B cell (primary cell): Measurements from ENCODE around the gene C2CD2L. TPM values are rescaled to one million over a fixed set of nuclear protein-coding genes. Genes with fewer than 3 reads are reported as not detected.
A peak's percentile ranks its signal among the peaks of the same experiment; 100 is the strongest.

Experiments used
- ATAC-seq: fragments of 200-7000 bp; cut with Tn5 transposase; one replicate; pipeline ENCODE4 v1.10.0; 2021; ENCODE audit warnings: low read depth, mild to moderate bottlenecking, moderate number of reproducible peaks, moderate library complexity
- CTCF ChIA-PET: fragments of 350-600 bp; sonication (Branson Sonifier 250); formaldehyde crosslinking; loops from one replicate; lab custom pipeline; 2021; ENCODE audit warnings: antibody characterized with exemption, inconsistent platforms; lab: Charles Lee
- POLR2A ChIA-PET: fragments of 350-600 bp; sonication (Branson Sonifier 250); formaldehyde crosslinking; loops from one replicate; lab custom pipeline; 2021; ENCODE audit warnings: antibody characterized with exemption; lab: Charles Lee
- DNase-seq: peaks from one replicate; pipeline ENCODE4 v3.0.0; 2013
- H2AFZ ChIP-seq: 2 replicates; pipeline ENCODE4 v1.6.1; 2012; ENCODE audit warnings: mild to moderate bottlenecking, low read depth, low read length; ENCODE audit not compliant: insufficient read depth, poor library complexity, severe bottlenecking
- H3K27ac ChIP-seq, 2 donors: 1 replicate in 1 of 2; 2 replicates in 1 of 2; pipeline ENCODE4 v1.5.1; 2012 to 2013; ENCODE audit warnings: low read length in 2 of 2, mild to moderate bottlenecking in 2 of 2, moderate library complexity in 1 of 2
- H3K27me3 ChIP-seq, 4 experiments: fragments of 200-600 bp in 1 of 4; sonication (generic) in 1 of 4; replicated peaks in 1 of 4; 1 replicate in 2 of 4; 2 replicates in 2 of 4; pipeline versions ENCODE4 v1.6.1 to v1.7.0; 2013 to 2016; ENCODE audit warnings: low read length in 3 of 4, mild to moderate bottlenecking in 2 of 4, mixed read lengths in 1 of 4, moderate library complexity in 1 of 4; ENCODE audit not compliant: insufficient read depth in 4 of 4, control insufficient read depth in 3 of 4; ENCODE audit errors: control extremely low read depth in 1 of 4
- H3K36me3 ChIP-seq, 2 experiments: replicated peaks in 1 of 2; 1 replicate in 1 of 2; 2 replicates in 1 of 2; pipeline versions ENCODE4 v1.6.1 to v1.7.1; 2013; ENCODE audit warnings: low read length in 1 of 2; ENCODE audit not compliant: insufficient read depth in 2 of 2, control insufficient read depth in 1 of 2; ENCODE audit errors: control extremely low read depth in 1 of 2, extremely low read depth in 1 of 2
- H3K4me1 ChIP-seq, 2 donors: fragments of 200-600 bp in 1 of 2; sonication (generic) in 1 of 2; 1 replicate in 1 of 2; 2 replicates in 1 of 2; pipeline versions ENCODE4 v1.5.1 to v1.6.1; 2013 to 2017; ENCODE audit warnings: low read length in 2 of 2; ENCODE audit not compliant: control insufficient read depth in 2 of 2, insufficient read depth in 2 of 2
- H3K4me2 ChIP-seq: replicated peaks from 2 replicates; pipeline ENCODE3; 2012; ENCODE audit warnings: mild to moderate bottlenecking, low read depth, low read length; ENCODE audit not compliant: poor library complexity, severe bottlenecking
- H3K4me3 ChIP-seq, 5 experiments: fragments of 200-600 bp in 1 of 5; sonication (generic) in 1 of 5; 1 replicate in 3 of 5; 2 replicates in 2 of 5; pipeline versions ENCODE4 v1.5.1 to v1.7.0; 2011 to 2016; ENCODE audit warnings: low read length in 4 of 5, mild to moderate bottlenecking in 4 of 5, low read depth in 2 of 5, control low read depth in 1 of 5, moderate library complexity in 1 of 5; ENCODE audit not compliant: insufficient read depth in 1 of 5; ENCODE audit errors: control extremely low read depth in 1 of 5, extremely low read depth in 1 of 5
- H3K79me2 ChIP-seq: fragments of 200-600 bp; sonication (generic); one replicate; pipeline ENCODE4 v1.6.0; 2016; ENCODE audit warnings: low read length; ENCODE audit not compliant: control insufficient read depth, insufficient read depth
- H3K9ac ChIP-seq: fragments of 200-600 bp; sonication (generic); 2 replicates; pipeline ENCODE4 v1.6.1; 2017; ENCODE audit warnings: mild to moderate bottlenecking, low read length, moderate library complexity
- H3K9me3 ChIP-seq, 3 donors: one replicate each; pipeline versions ENCODE4 v1.6.1 to v1.7.1; 2013; ENCODE audit warnings: low read length in 2 of 3; ENCODE audit not compliant: control insufficient read depth in 2 of 3, insufficient read depth in 1 of 3; ENCODE audit errors: control extremely low read depth in 1 of 3
- H4K20me1 ChIP-seq: 2 replicates; pipeline ENCODE4 v1.6.0; 2012; ENCODE audit warnings: mild to moderate bottlenecking, low read length; ENCODE audit not compliant: insufficient read depth, control insufficient read depth, poor library complexity, severe bottlenecking
- H3K27ac Mint-ChIP-seq: one replicate; pipeline ENCODE4 v1.8.0; 2021; ENCODE audit warnings: mixed read lengths
- H3K27me3 Mint-ChIP-seq: one replicate; pipeline ENCODE4 v1.8.0; 2021; ENCODE audit warnings: mixed read lengths
- H3K4me1 Mint-ChIP-seq: one replicate; pipeline ENCODE4 v1.8.0; 2021; ENCODE audit warnings: mixed read lengths
- H3K4me3 Mint-ChIP-seq: one replicate; pipeline ENCODE4 v1.8.0; 2021; ENCODE audit warnings: mixed read lengths
- H3K9me3 Mint-ChIP-seq: one replicate; pipeline ENCODE4 v1.8.0; 2022; ENCODE audit warnings: mixed read lengths; ENCODE audit not compliant: insufficient read depth
- CTCF ChIP-seq: fragments of 200-600 bp; IDR thresholded peaks from one replicate; pipeline ENCODE4 v1.8.0; 2022; ENCODE audit warnings: antibody characterized with exemption, mild to moderate bottlenecking
- EZH2 ChIP-seq: IDR thresholded peaks from 2 replicates; pipeline ENCODE4 v1.6.1; 2012; ENCODE audit warnings: borderline replicate concordance, low read depth, mild to moderate bottlenecking, moderate library complexity, low read length; ENCODE audit not compliant: insufficient read depth, poor library complexity, severe bottlenecking
- WGBS: methylation state at CpG from one replicate; pipeline ENCODE4 v1.1.5; 2013; ENCODE audit warnings: missing lambda C conversion rate; ENCODE audit not compliant: insufficient coverage; 5-methylcytosine and 5-hydroxymethylcytosine counted together
- intact Hi-C: fragments of 100-400 bp; cut with micrococcal nuclease; formaldehyde crosslinking; loops from one replicate; pipeline ENCODE4 v1.10.0; 2022
- polyA plus RNA-seq: library from polyadenylated mRNA; depleted of rRNA; stranded (reverse); fragments of >200 nt; gene quantifications from 2 replicates; pipeline ENCODE4 v1.2.3, GENCODE V29; 2012
- total RNA-seq, 2 donors: library from RNA; stranded (reverse); fragments of 120-200 nt in 1 of 2; gene quantifications; 1 replicate in 1 of 2; 2 replicates in 1 of 2; pipeline versions ENCODE4 v1.2.3 to v1.2.4, GENCODE V29; 2013 to 2022

C2CD2L gene
- total and polyA plus RNA-seq, 2 donors (not counting 1 experiment from before 2014, with no cell fraction given), result 9.5 to 17.0 TPM

GRCh38 chr11:119065369-119065768 is 41.8 kb upstream of the C2CD2L start:
- Histone ChIP-seq H3K4me3 (no peak overlapping the region), H3K4me1 (peaks cover 15 to 28% of the 10 kb centered on the region in 2 donors), H4K20me1 (no peaks in the 10 kb centered on the region), H3K4me2 (no peak overlapping the region), H2AFZ (no peak overlapping the region), H3K9ac (no peak overlapping the region), H3K79me2 (peaks cover 87% of the 10 kb centered on the region), H3K27ac (no peak overlapping the region), H3K36me3 (peaks cover 5 to 11% of the 10 kb centered on the region in 2 experiments), H3K9me3 (no peaks in the 10 kb centered on the region), H3K27me3 (no peaks in the 10 kb centered on the region)
- peak overlapping the region; percentile 73 for H3K27ac Mint-ChIP-seq
- CTCF ChIA-PET, result interaction anchor here (1.8 kb wide), 1 partner anchor 131 kb away, joined by 7 read pairs; no protein-coding TSS in a partner anchor
- peaks cover 38% of the 10 kb centered on the region for H3K4me1 Mint-ChIP-seq
- no peaks in the 10 kb centered on the region for H3K9me3 Mint-ChIP-seq
- DNase-seq (peak; percentile 55), ATAC-seq (no peak)
- 84% methylated on average over 4 of the region's 4 CpGs for WGBS
- H3K4me3 Mint-ChIP-seq, result peak overlapping the region; percentile 30
- intact Hi-C loops, result no loop called here
- TF ChIP-seq EZH2 (no peak), CTCF (peak; percentile 46)
- H3K27me3 Mint-ChIP-seq, result no peaks in the 10 kb centered on the region
- POLR2A ChIA-PET, result no interaction called here
